Peyer's patch (tissue), 4 donors: Measurements from ENCODE around the gene MACROD2.

Experiments used
- CTCF ChIP-seq, 6 experiments: fragments of 450-650 bp in 4 of 6; fragments of 200-600 bp in 2 of 6; sonication (generic) in 1 of 6; IDR thresholded peaks; one replicate each; pipeline ENCODE4 v1.5.1; 2017 to 2019; ENCODE audit warnings: antibody characterized with exemption in 6 of 6, mild to moderate bottlenecking in 3 of 6, moderate library complexity in 1 of 6
- POLR2A ChIP-seq, 2 donors: fragments of 450-650 bp; IDR thresholded peaks; one replicate each; pipeline ENCODE4 v1.5.1; 2017; ENCODE audit warnings: antibody characterized with exemption in 2 of 2, mild to moderate bottlenecking in 2 of 2, moderate library complexity in 2 of 2

- TF ChIP-seq CTCF (IDR thresholded peaks at IDR 0.05) (no peak), POLR2A (IDR thresholded peaks at IDR 0.05) (no peak)
Measured at GRCh38 chr20:15922556-15922955, 1927.2 kb downstream of the MACROD2 start.
